ENCODE results near the gene PCGF2. TPM values are rescaled to one million over a fixed set of nuclear protein-coding genes. Genes with fewer than 3 reads are reported as not detected.

Gene PCGF2
- total and polyA plus RNA-seq, 2 of the 8 experiments (the other 6 are each of a cell fraction or from before 2014, with no cell fraction given): 42.1 to 93.3 TPM

- TF ChIP-seq CTCF (IDR thresholded peaks at IDR 0.05; ENCODE audit: control extremely low read depth in 1 of 3, insufficient read depth in 1 of 3, low read depth in 1 of 3, low read length in 3 of 3) (no peak), SRF (IDR thresholded peaks at IDR 0.05; ENCODE audit: low read depth, low read length) (no peak), SP4 (IDR thresholded peaks at IDR 0.05; ENCODE audit: low read length) (no peak), USF2 (IDR thresholded peaks at IDR 0.05; ENCODE audit: low read length) (no peak)
Observed at GRCh38 chr17:38709104-38709820, 38.9 kb downstream of the PCGF2 start (continued).
